Measurements from ENCODE around the gene CCNO. TPM values are rescaled to one million over a fixed set of nuclear protein-coding genes. Genes with fewer than 3 reads are reported as not detected.

CCNO gene
- total and polyA plus RNA-seq, 2 donors (not counting 3 experiments of a cell fraction or from before 2014, with no cell fraction given): 0.37 to 0.58 TPM

DNA sequence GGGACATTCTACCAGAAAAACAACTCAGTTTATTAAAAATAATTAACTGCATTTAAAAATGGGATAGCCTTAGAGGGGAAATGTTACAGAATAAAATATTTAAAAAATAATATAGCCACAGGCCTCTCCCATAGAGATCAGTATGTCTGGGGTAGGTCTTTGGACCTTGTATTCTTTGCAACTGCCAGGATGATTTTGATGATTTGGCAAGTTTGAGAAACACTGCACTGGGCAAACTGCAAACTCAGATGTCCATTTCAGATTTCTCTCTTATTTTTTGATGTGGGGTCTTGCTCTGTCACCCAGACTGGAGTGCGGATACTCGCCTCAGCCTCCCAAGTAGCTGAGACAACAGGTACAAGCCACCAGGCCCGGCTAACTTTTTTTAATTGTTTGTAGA lies 24.9 kb upstream of the CCNO start:
- Histone ChIP-seq H3K9ac (replicated peaks; ENCODE audit: extremely low read depth, insufficient read depth, low read length) (no peak overlapping the region), H3K4me1 (ENCODE audit: control insufficient read depth, extremely low read depth, insufficient read depth, low read length) (no peaks in the 10 kb centered on the region), H3K4me3 (replicated peaks in 1 of 3; ENCODE audit: insufficient read depth in 1 of 3, low read depth in 1 of 3, low read length in 3 of 3) (no peak overlapping the region), H3K9me1 (replicated peaks; ENCODE audit: control insufficient read depth, extremely low read depth, insufficient read depth, low read length) (no peaks in the 10 kb centered on the region), H3K27me3 (ENCODE audit: control insufficient read depth in 2 of 2, insufficient read depth in 2 of 2, low read length in 2 of 2) (no peaks in the 10 kb centered on the region), H3K9me3 (replicated peaks; ENCODE audit: control insufficient read depth, insufficient read depth, low read length) (no peaks in the 10 kb centered on the region), H3K27ac (ENCODE audit: insufficient read depth, low read depth, low read length) (no peak overlapping the region), H4K20me1 (replicated peaks; ENCODE audit: control insufficient read depth, extremely low read depth, insufficient read depth, low read length) (no peaks in the 10 kb centered on the region), H2AFZ (ENCODE audit: low read depth, low read length) (no peak overlapping the region), H3K36me3 (ENCODE audit: control insufficient read depth in 2 of 2, extremely low read depth in 1 of 2, insufficient read depth in 2 of 2, low read length in 2 of 2) (peaks cover 9 to 17% of the 10 kb centered on the region in 2 experiments), H3K79me2 (ENCODE audit: control insufficient read depth, insufficient read depth, low read length) (no peaks in the 10 kb centered on the region), H3K4me2 (ENCODE audit: insufficient read depth, low read length) (no peak overlapping the region)
- dilution Hi-C loops (cut with MboI; ENCODE audit: extremely low pct_ligation_motif_present, low sequenced_read_pairs): no loop called here
- POLR2A ChIA-PET: no interaction called here
- DNase-seq (ENCODE audit: low read depth, low spot score) (no peak), FAIRE-seq (no peak)
- CTCF ChIA-PET: interaction anchor here (1.3 kb wide), 1 partner anchor 87 kb away, joined by 3 read pairs; no protein-coding TSS in a partner anchor
- BruUV-seq (replicated peaks): no TSS peak
- TF ChIP-seq EZH2 (IDR thresholded peaks at IDR 0.05; ENCODE audit: borderline replicate concordance, low read depth, low read length, severe bottlenecking): no peak
- no peak for TF ChIP-seq GATA2 (IDR thresholded peaks at IDR 0.05; ENCODE audit: insufficient read depth, insufficient read length, low read depth, low read length)
- TF ChIP-seq POLR2AphosphoS5 (IDR thresholded peaks at IDR 0.05; ENCODE audit: insufficient read depth, low read depth, low read length): no peak
- no peak for TF ChIP-seq FOS (IDR thresholded peaks at IDR 0.05; ENCODE audit: borderline replicate concordance, insufficient read depth, low read length)
- TF ChIP-seq MYC (IDR thresholded peaks at IDR 0.05; ENCODE audit: low read depth, low read length): no peak
- no peak for TF ChIP-seq CTCF (IDR thresholded peaks at IDR 0.05; ENCODE audit: extremely low read depth in 1 of 2, insufficient read depth in 1 of 2, low read depth in 1 of 2, low read length in 2 of 2)
- TF ChIP-seq JUN (IDR thresholded peaks at IDR 0.05; ENCODE audit: borderline replicate concordance, insufficient read depth, insufficient read length, low read depth): no peak
- TF ChIP-seq, protein P1, sequence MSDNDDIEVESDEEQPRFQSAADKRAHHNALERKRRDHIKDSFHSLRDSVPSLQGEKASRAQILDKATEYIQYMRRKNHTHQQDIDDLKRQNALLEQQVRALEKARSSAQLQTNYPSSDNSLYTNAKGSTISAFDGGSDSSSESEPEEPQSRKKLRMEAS (IDR thresholded peaks at IDR 0.05; ENCODE audit: insufficient read depth, insufficient read length): no peak
- no peak for TF ChIP-seq POLR2A (IDR thresholded peaks at IDR 0.05; ENCODE audit: low read depth, low read length)
- intact Hi-C loops (cut with micrococcal nuclease): no loop called here

Data from endothelial cell of umbilical vein (primary cell).